ENCODE measurements around the gene RNASEH2A.

DNA sequence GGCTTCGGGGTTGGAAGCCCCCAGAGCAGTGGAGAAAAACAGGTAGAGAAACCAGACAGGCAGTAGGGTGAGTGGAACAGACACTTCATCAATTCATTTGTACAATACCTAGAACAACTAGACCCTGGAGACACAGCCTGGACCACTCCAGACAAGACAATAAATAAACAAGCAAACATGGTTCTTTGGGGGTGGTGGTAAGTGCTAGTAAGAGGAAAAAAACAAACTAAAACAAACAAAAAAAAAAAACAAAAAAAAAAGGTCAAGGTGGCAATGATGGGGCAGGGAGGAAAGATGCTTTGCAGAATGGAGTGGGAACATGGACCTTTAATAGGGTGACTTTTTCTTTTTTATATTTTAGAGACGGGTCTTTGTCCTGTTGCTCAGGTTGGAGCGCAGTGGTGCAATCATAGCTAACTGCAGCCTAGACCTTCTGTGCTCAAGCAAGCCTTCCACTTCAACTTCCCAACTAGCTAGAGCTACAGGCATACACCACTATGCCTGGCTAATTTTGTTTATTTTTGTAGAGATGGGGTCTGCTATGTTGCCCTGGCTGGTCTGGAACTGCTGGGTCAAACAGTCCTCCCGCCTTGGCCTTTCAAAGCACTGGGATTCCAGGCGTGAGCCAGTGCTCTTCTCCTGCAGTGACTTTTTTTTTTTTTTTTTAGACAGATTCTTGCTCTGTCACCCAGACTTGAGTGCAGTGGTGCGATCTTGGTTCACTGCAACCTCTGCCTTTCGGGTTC is 12.0 kb upstream of the RNASEH2A start:
- TF ChIP-seq GATA3 (IDR thresholded peaks at IDR 0.05; ENCODE audit: low read depth, low read length) (no peak), GATA2 (IDR thresholded peaks at IDR 0.05; ENCODE audit: low read depth, low read length) (no peak)
